Common myeloid progenitor, CD34-positive (primary cell): Measurements from ENCODE around the gene FNDC3A.

ENCODE experiments used
- CTCF ChIA-PET: fragments of 350-600 bp; sonication (Branson Sonifier 250); formaldehyde crosslinking; loops from one replicate; lab custom pipeline; 2021; ENCODE audit warnings: antibody characterized with exemption; lab: Charles Lee
- POLR2A ChIA-PET: fragments of 350-600 bp; sonication (Branson Sonifier 250); formaldehyde crosslinking; loops from one replicate; lab custom pipeline; 2021; ENCODE audit warnings: antibody characterized with exemption; lab: Charles Lee
- DNase-seq, 3 donors: peaks; one replicate each; pipeline versions ENCODE4 v3.0.0 to v3.0.0-alpha.2; 2013
- H3K27ac ChIP-seq, 2 experiments: 1 replicate in 1 of 2; 2 replicates in 1 of 2; pipeline ENCODE4 v1.7.0; 2013; ENCODE audit warnings: inconsistent platforms in 2 of 2, low read length in 2 of 2, mild to moderate bottlenecking in 2 of 2, low read depth in 1 of 2, moderate library complexity in 1 of 2; ENCODE audit not compliant: severe bottlenecking in 2 of 2, insufficient read depth in 1 of 2, poor library complexity in 1 of 2
- H3K27me3 ChIP-seq, 5 experiments: replicated peaks in 2 of 5; 1 replicate in 3 of 5; 2 replicates in 2 of 5; pipeline versions ENCODE4 v1.6.1 to v1.7.0; 2013; ENCODE audit warnings: low read length in 4 of 5, mild to moderate bottlenecking in 2 of 5, moderate library complexity in 2 of 5, inconsistent platforms in 1 of 5; ENCODE audit not compliant: insufficient read depth in 5 of 5, control insufficient read depth in 4 of 5
- H3K36me3 ChIP-seq, 4 experiments: 1 replicate in 2 of 4; 2 replicates in 2 of 4; pipeline versions ENCODE4 v1.6.1 to v1.7.0; 2013; ENCODE audit warnings: low read length in 3 of 4, control low read depth in 1 of 4, mild to moderate bottlenecking in 1 of 4; ENCODE audit not compliant: control insufficient read depth in 4 of 4, insufficient read depth in 4 of 4
- H3K4me1 ChIP-seq, 4 experiments: 1 replicate in 3 of 4; 2 replicates in 1 of 4; pipeline versions ENCODE4 v1.6.1 to v1.7.1; 2013; ENCODE audit warnings: low read length in 3 of 4, mild to moderate bottlenecking in 3 of 4, control low read depth in 1 of 4, inconsistent platforms in 1 of 4, moderate library complexity in 1 of 4; ENCODE audit not compliant: control insufficient read depth in 4 of 4, insufficient read depth in 4 of 4; ENCODE audit errors: control extremely low read depth in 1 of 4
- H3K4me3 ChIP-seq, 7 experiments: 1 replicate in 4 of 7; 2 replicates in 3 of 7; pipeline versions ENCODE4 v1.5.1 to v1.7.0; 2013; ENCODE audit warnings: mild to moderate bottlenecking in 7 of 7, low read length in 6 of 7, moderate library complexity in 6 of 7, inconsistent platforms in 2 of 7, low read depth in 2 of 7, control low read depth in 1 of 7; ENCODE audit not compliant: insufficient read depth in 4 of 7, control insufficient read depth in 1 of 7; ENCODE audit errors: extremely low read depth in 1 of 7
- H3K9me3 ChIP-seq, 5 experiments: 1 replicate in 4 of 5; 2 replicates in 1 of 5; pipeline versions ENCODE4 v1.6.1 to v1.7.1; 2013; ENCODE audit warnings: low read length in 4 of 5, mild to moderate bottlenecking in 2 of 5, inconsistent platforms in 1 of 5, low read depth in 1 of 5, moderate library complexity in 1 of 5; ENCODE audit not compliant: control insufficient read depth in 4 of 5, insufficient read depth in 2 of 5; ENCODE audit errors: control extremely low read depth in 1 of 5
- WGBS: methylation state at CpG from one replicate; pipeline ENCODE4 v1.1.5; 2013; ENCODE audit not compliant: insufficient coverage; 5-methylcytosine and 5-hydroxymethylcytosine counted together

The FNDC3A gene

DNA sequence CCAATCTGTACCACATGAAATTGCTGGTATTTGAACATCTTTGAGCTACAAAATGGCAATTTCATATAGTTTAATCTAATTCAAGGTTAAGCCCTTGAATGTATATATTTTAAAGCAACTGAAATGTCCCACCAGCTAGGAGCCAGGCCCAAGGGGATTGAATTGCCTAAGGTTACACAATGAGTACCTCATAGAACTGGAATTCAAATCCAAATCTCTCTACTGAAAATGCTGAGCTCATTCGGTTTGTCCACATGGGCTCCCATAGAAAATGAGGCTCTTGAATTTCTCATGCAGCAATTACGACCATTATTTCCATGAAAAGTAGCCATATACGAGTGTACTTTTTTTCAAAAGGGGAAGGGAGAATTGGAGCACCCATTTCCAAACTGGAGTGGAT, 31.5 kb upstream of the FNDC3A start:
- POLR2A ChIA-PET: no interaction called here
- Histone ChIP-seq H3K27me3 (no peaks in the 10 kb centered on the region), H3K9me3 (no peaks in the 10 kb centered on the region), H3K4me1 (no peaks in the 10 kb centered on the region), H3K4me3 (no peak overlapping the region), H3K36me3 (no peaks in the 10 kb centered on the region), H3K27ac (no peak overlapping the region)
- 100% methylated on average over 3 of the region's 3 CpGs for whole genome bisulfite sequencing
- CTCF ChIA-PET: no interaction called here
- no peak for DNase-seq

DNA sequence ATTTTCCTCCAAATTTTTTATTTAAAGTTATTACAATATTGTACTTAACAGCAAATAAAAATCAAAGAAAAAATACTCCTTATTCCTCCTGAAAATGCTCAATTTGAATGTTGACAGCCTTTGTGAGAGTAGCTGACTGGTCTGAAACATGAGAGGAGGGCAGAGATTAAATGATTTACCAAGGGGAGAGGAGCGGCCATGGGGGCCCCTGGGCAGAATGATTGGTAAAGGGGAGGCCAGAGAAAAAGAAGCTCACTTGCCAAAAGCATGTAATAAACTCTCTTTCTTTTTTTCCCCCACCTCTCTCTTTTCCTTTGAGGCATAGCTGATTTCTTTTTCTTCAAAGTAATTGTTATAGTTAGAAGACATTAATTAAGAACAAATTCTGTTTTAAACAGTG, 30.1 kb upstream of the FNDC3A start:
- Histone ChIP-seq H3K4me3 (no peak overlapping the region), H3K27me3 (no peaks in the 10 kb centered on the region), H3K4me1 (no peaks in the 10 kb centered on the region), H3K27ac (no peak overlapping the region), H3K36me3 (no peaks in the 10 kb centered on the region), H3K9me3 (no peaks in the 10 kb centered on the region)
- no CpG with 5 or more reads among the region's 1 CpG for WGBS
- POLR2A ChIA-PET: no interaction called here
- CTCF ChIA-PET: interaction anchor here (1.0 kb wide), 1 partner anchor 23 kb away, joined by 3 read pairs; no protein-coding TSS in a partner anchor
- DNase-seq: no peak

DNA sequence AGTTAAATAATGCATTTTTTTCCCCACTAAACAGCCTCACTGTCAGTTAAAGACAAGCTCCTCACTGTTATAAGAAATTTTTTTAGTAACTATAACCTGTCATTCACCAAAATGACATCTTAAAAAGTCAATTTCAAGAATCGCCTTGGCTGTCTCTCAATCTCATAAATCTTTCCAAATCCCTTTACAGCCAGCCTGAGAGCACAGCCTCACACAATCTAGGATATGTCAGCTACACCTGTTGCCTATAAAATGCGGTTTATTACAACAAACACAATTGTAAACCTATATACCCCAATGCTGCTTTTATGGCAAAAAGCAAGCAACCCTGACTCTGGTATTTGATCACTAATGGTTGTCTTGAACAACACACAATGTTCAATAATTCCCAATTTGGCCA, 29.5 kb upstream of the FNDC3A start:
- ChIA-PET CTCF (interaction anchor here (1.0 kb wide), 1 partner anchor 23 kb away, joined by 3 read pairs; no protein-coding TSS in a partner anchor), POLR2A (no interaction called here)
- no peak for DNase-seq
- 100% methylated on average over 2 of the region's 2 CpGs for WGBS
- Histone ChIP-seq H3K36me3 (no peaks in the 10 kb centered on the region), H3K27ac (no peak overlapping the region), H3K4me3 (no peak overlapping the region), H3K27me3 (no peaks in the 10 kb centered on the region), H3K9me3 (no peaks in the 10 kb centered on the region), H3K4me1 (no peaks in the 10 kb centered on the region)

DNA sequence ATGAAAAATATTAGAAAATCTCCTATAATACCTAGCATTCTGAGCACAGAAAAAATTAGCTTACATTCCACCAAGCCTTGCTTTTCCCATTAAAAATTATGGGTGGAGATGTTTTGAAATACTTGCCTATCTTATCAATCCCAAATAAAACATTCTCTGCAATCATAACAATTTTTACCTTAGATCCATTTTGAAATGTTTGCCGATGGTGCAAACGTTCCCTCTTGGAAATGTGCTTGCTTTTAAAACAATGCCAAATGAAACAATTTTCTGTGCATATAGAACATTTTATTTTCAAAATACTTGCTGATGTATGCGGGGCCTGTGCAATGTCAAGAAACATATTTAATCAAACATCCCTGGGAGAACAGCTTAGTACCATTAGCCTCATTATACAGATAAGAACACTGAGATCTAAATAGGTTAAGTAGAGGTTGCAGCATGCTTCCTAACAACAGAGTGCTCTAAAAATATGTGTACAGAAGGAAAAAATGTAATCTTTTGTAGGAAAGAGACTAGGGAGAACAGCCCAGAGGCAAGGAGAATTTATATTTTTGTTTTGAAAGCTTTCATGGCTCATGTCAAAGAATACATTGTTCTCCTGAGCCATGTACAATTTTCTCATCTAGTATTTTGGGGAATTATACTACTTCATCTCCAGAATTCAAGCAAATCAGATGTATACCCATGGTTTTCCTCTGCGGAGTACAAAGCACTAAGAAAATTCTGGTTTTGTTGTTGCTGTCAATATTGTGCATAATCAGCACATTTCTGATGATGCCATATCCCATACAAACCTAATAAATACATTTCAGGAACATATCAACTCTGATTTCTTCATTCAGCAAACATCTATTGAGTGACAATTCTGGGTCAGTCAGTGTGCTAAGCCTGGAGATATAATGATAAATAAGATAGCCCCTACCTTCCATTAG, 25.9 kb upstream of the FNDC3A start:
- Histone ChIP-seq H3K9me3 (no peaks in the 10 kb centered on the region), H3K4me3 (no peak overlapping the region), H3K27ac (no peak overlapping the region), H3K4me1 (no peaks in the 10 kb centered on the region), H3K27me3 (no peaks in the 10 kb centered on the region), H3K36me3 (no peaks in the 10 kb centered on the region)
- CTCF ChIA-PET: no interaction called here
- DNase-seq: no peak
- 80% methylated on average over 1 of the region's 4 CpGs for WGBS
- POLR2A ChIA-PET: no interaction called here

DNA sequence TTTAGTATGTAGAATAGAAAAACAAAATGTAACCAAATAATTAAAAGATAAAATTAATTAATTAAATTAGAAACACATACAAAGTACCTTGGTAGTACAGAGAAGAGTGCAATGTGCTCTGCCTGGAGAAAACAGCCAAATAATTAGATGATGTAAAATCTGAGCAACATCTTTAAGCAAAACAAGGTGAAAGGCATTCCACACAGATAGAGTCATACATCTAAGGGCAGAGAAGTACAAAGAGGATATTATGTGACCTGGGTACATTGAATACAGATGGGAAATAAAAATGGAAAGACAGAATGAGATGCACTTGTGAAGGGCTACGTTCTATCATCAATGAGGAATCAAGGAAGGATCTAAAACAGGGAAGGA, 25.2 kb upstream of the FNDC3A start:
- DNase-seq: no peak
- Histone ChIP-seq H3K4me1 (no peaks in the 10 kb centered on the region), H3K27me3 (no peaks in the 10 kb centered on the region), H3K27ac (no peak overlapping the region), H3K36me3 (no peaks in the 10 kb centered on the region), H3K4me3 (no peak overlapping the region), H3K9me3 (no peaks in the 10 kb centered on the region)
- ChIA-PET POLR2A (no interaction called here), CTCF (no interaction called here)
- WGBS: 100% methylated on average over 1 of the region's 1 CpG

DNA sequence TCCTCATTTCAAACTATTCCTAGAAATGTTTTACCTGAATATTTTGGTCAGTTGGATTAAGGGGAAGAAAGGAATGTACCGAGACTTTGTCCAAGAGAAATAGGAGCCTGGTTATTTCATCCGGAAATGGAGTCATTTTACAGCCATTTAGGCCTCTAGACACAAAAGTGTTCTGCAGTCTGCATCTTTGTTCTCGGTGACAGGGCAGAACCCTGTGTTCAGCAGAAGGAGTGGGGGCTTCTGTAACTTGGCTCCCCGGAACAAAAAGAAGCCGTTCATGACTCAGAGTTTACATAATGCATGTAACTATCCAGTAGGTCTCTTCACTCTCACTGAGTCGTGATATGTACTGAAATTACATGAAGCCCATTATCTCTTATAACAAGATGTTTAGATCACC, 21.6 kb upstream of the FNDC3A start:
- DNase-seq: no peak
- ChIA-PET POLR2A (no interaction called here), CTCF (no interaction called here)
- no peak overlapping the region for H3K4me3 ChIP-seq
- no peaks in the 10 kb centered on the region for H3K27me3 ChIP-seq
- H3K27ac ChIP-seq: no peak overlapping the region
- no peaks in the 10 kb centered on the region for H3K4me1 ChIP-seq
- H3K36me3 ChIP-seq: no peaks in the 10 kb centered on the region
- WGBS: 98% methylated on average over 6 of the region's 6 CpGs
- H3K9me3 ChIP-seq: no peaks in the 10 kb centered on the region

DNA sequence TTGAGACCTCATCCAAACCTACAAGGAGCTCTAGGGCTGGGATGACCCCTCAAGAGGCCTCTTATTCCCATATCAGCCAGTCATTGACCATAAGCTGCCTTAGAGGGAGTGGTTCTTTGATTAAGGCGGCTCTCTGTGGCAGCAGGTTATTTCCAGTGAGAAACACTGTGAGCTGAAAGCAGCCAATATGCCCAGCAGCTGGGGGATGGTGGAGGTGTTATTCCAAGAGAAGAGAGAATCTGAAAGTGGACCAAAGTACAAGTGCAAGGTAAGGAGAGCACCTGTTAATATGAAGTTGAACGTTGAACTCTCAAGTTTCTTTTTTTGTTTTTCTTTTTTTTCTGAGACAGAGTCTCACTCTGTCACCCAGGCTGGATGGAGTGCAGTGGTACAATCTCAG, 20.2 kb upstream of the FNDC3A start:
- H3K27me3 ChIP-seq: no peaks in the 10 kb centered on the region
- H3K27ac ChIP-seq: no peak overlapping the region
- no peak for DNase-seq
- WGBS: 50% methylated on average over 2 of the region's 2 CpGs
- H3K9me3 ChIP-seq: no peaks in the 10 kb centered on the region
- H3K36me3 ChIP-seq: no peaks in the 10 kb centered on the region
- H3K4me1 ChIP-seq: no peaks in the 10 kb centered on the region
- ChIA-PET POLR2A (no interaction called here), CTCF (interaction anchor here (0.8 kb wide), 1 partner anchor 130 kb away, joined by 3 read pairs; no protein-coding TSS in a partner anchor)
- no peak overlapping the region for H3K4me3 ChIP-seq
